ENCODE results near the gene MIF4GD. TPM values are rescaled to one million over a fixed set of nuclear protein-coding genes. Genes with fewer than 3 reads are reported as not detected.
"Not testable (repeated sequence)": the region's sequence is repeated elsewhere in the genome, so short reads cannot be mapped to it uniquely, and the experiment has no call there.

Gene MIF4GD
- total and polyA plus RNA-seq, 7 donors, result 19.2 to 45.8 (median 37.1) TPM

- 72 to 81% (median 76%) methylated on average over 7 of the region's 7 CpGs for WGBS, 3 donors
- Histone ChIP-seq H3K36me3 (ENCODE audit: insufficient read depth in 1 of 2, low read depth in 1 of 2) (no peaks in the 10 kb centered on the region), H3K27ac (no peak overlapping the region), H3K4me3 (no peak overlapping the region), H3K9me3 (no peaks in the 10 kb centered on the region), H3K4me1 (no peaks in the 10 kb centered on the region), H3K27me3 (ENCODE audit: insufficient read depth in 3 of 3, low read length in 2 of 3) (no peaks in the 10 kb centered on the region)
- intact Hi-C loops (cut with DNase I), result no loop called here
- ATAC-seq, result no peak
- no peak for DNase-seq
- no peak for TF ChIP-seq CTCF (IDR thresholded peaks at IDR 0.05)
Measured at GRCh38 chr17:75300280-75300679, 29.2 kb upstream of the MIF4GD start.

GRCh38 chr17:75295201-75296158, 24.4 kb upstream of the MIF4GD start:
- peak overlapping the region; percentile 46 for H3K27ac ChIP-seq
- H3K36me3 ChIP-seq (ENCODE audit: insufficient read depth in 1 of 2, low read depth in 1 of 2), result no peaks in the 10 kb centered on the region
- H3K4me3 ChIP-seq, result no peak overlapping the region
- no peaks in the 10 kb centered on the region for H3K4me1 ChIP-seq
- intact Hi-C loops (cut with DNase I), result no loop called here
- DNase-seq (no peak), ATAC-seq (no peak)
- H3K27me3 ChIP-seq (ENCODE audit: insufficient read depth in 3 of 3, low read length in 2 of 3), result no peaks in the 10 kb centered on the region
- no peaks in the 10 kb centered on the region for H3K9me3 ChIP-seq
- TF ChIP-seq CTCF (IDR thresholded peaks at IDR 0.05), result no peak
- 82 to 87% (median 84%) methylated on average over 8 of the region's 8 CpGs for WGBS, 3 donors

GRCh38 chr17:75292810-75293448, 21.9 kb upstream of the MIF4GD start:
- H3K4me1 ChIP-seq; H3K27me3 ChIP-seq (ENCODE audit: insufficient read depth in 3 of 3, low read length in 2 of 3); H3K27ac ChIP-seq; H3K4me3 ChIP-seq; DNase-seq; intact Hi-C loops (cut with DNase I); H3K36me3 ChIP-seq (ENCODE audit: insufficient read depth in 1 of 2, low read depth in 1 of 2); H3K9me3 ChIP-seq; ATAC-seq: not testable (repeated sequence)
- 67 to 72% (median 72%) methylated on average over 15 to 16 of the region's 16 CpGs for WGBS, 3 donors

GRCh38 chr17:75289832-75290337, 18.9 kb upstream of the MIF4GD start:
- DNase-seq (peak in 1 of 2 donors; percentile 44), ATAC-seq (peak; percentile 29 to 64 (median 44))
- peaks cover 5% of the 10 kb centered on the region for H3K4me1 ChIP-seq
- H3K9me3 ChIP-seq, result no peaks in the 10 kb centered on the region
- 5 to 9% (median 7%) methylated on average over 26 of the region's 26 CpGs for WGBS, 3 donors
- peak overlapping the region; percentile 70 for H3K4me3 ChIP-seq
- no peak for TF ChIP-seq CTCF (IDR thresholded peaks at IDR 0.05)
- peak overlapping the region; percentile 83 for H3K27ac ChIP-seq
- H3K27me3 ChIP-seq (ENCODE audit: insufficient read depth in 3 of 3, low read length in 2 of 3), result no peaks in the 10 kb centered on the region
- intact Hi-C loops (cut with DNase I), result loop anchor here in 1 of 2 donors (2.0 kb wide), 2 partner anchors 115 to 123 kb away; partner anchors contain the start of gene GRB2
- H3K36me3 ChIP-seq (ENCODE audit: insufficient read depth in 1 of 2, low read depth in 1 of 2), result peaks cover 3 to 21% of the 10 kb centered on the region in 2 donors

Measured in psoas muscle (tissue), 8 donors.